Mucosa of descending colon (tissue), 3 donors: ENCODE measurements around the gene KLHL12. TPM values are rescaled to one million over a fixed set of nuclear protein-coding genes. Genes with fewer than 3 reads are reported as not detected.
A peak's percentile ranks its signal among the peaks of the same experiment; 100 is the strongest.

Source experiments
- ATAC-seq: fragments of 200-7000 bp; cut with Tn5 transposase; one replicate; pipeline ENCODE4 v1.9.1; 2020; ENCODE audit warnings: mild to moderate bottlenecking, moderate library complexity
- DNase-seq, 3 donors: peaks; one replicate each; pipeline ENCODE4 v3.0.0-alpha.2; 2020
- H3K36me3 ChIP-seq: fragments of 200-600 bp; one replicate; pipeline ENCODE4 v1.8.0; 2021; ENCODE audit warnings: low read depth, mild to moderate bottlenecking
- H3K4me1 ChIP-seq: fragments of 200-600 bp; one replicate; pipeline ENCODE4 v1.8.0; 2021; ENCODE audit warnings: low read depth, mild to moderate bottlenecking
- H3K4me3 ChIP-seq: fragments of 200-600 bp; one replicate; pipeline ENCODE4 v1.8.0; 2021; ENCODE audit warnings: mild to moderate bottlenecking
- H3K9me3 ChIP-seq: fragments of 200-600 bp; one replicate; pipeline ENCODE4 v1.8.0; 2021; ENCODE audit warnings: mild to moderate bottlenecking
- CTCF ChIP-seq: fragments of 200-600 bp; IDR thresholded peaks from one replicate; pipeline ENCODE4 v1.8.0; 2022; ENCODE audit warnings: antibody characterized with exemption, mild to moderate bottlenecking
- intact Hi-C, 2 donors: fragments of 100-400 bp; cut with DNase I in 1 of 2; cut with micrococcal nuclease in 1 of 2; formaldehyde crosslinking; loops; one replicate each; pipeline versions ENCODE4 v1.11.0 to v1.11.1; 2022; cut with DNase I, micrococcal nuclease
- total RNA-seq, 3 donors: library from RNA; stranded (reverse); fragmentation: NEBNext Ultra II Directional in 2 of 3; extraction: Animal tissue kit (Norgen Biotek cat#: 25700) in 2 of 3; gene quantifications; one replicate each; pipeline versions ENCODE4 v1.2.1 to v1.2.4, GENCODE V29; 2021 to 2023
- donor health status: DM: no; HTN: no; CAD: no; lungs with moderate emphysema.
- donor health status: DM: no; HTN: no; CAD: no.
- donor health status: DM: no; HTN: yes; CAD: no.

KLHL12 gene
- total RNA-seq, 3 donors from 2014 or later, result 26.4 to 33.4 (median 28.2) TPM

DNA sequence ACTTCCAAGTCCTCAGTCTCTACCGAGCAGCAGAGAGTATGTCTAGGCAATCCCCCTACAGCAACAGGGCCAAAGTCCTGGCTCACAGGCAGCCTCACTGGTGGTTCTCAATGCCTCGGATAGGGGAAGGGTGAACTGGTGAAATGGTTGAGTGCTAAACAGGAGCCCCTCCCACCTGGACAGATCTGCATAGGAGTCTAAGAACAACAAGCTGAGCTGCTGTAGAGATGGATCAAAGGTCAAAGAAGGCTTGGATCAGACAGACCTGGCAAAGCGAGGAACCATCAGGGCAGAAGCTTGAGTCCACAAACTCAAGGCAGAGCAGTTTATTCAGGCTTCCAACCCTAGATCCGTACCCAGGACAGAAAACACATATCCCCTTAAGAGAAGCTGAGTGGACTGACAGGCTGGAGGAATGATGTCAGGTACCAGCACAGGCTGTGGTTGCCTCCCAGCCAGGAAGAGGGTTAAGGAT is 69.9 kb downstream of the KLHL12 start:
- H3K9me3 ChIP-seq, result no peaks in the 10 kb centered on the region
- no peak overlapping the region for H3K4me3 ChIP-seq
- TF ChIP-seq CTCF, result no peak
- peaks cover 33% of the 10 kb centered on the region for H3K4me1 ChIP-seq
- no peaks in the 10 kb centered on the region for H3K36me3 ChIP-seq
- intact Hi-C loops, result no loop called here
- peak in 2 of 3 donors; percentile 55 to 70 for DNase-seq
- peak; percentile 12 for ATAC-seq

DNA sequence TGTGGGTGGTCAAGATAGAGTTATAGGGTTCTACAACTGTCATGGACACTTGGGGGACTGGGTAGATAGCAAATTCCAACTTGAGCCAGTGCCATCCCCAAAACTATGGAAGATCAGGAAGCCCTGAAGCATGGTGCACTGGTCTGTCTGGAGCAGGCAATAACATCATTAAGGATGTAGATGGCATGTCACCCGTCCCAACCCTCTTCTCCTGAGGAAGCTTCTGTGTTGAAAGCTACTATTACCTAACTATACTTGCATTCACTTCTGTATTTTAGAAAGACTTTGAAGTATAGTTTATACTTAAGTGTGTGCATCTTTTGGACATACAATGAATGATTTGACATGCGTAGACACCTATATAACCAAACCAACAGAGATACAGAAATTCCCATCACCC is 71.0 kb downstream of the KLHL12 start:
- DNase-seq (no peak), ATAC-seq (no peak)
- intact Hi-C loops, result no loop called here
- H3K4me1 ChIP-seq, result peaks cover 28% of the 10 kb centered on the region
- no peak overlapping the region for H3K4me3 ChIP-seq
- H3K36me3 ChIP-seq, result no peaks in the 10 kb centered on the region
- no peak for TF ChIP-seq CTCF
- no peaks in the 10 kb centered on the region for H3K9me3 ChIP-seq

DNA sequence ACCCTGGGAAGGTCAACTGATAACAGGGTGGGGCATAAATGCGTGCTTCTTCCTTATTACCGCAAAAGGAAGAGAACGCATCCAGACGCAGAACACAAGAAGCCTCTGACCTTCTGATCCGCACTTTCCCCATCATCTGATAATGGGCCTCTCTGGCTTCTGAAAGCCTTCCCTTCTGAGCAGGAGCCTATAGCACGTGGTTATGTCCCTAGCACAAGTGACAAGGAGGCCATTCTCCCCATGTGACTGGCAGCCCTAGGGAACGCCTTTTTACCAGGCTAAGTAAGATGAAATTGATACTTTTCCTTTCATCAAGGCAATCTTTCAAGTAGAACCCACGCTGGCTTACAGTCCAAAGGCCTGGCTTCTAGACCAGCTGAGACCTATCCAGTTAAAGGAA is 72.2 kb downstream of the KLHL12 start:
- intact Hi-C loops, result no loop called here

DNA sequence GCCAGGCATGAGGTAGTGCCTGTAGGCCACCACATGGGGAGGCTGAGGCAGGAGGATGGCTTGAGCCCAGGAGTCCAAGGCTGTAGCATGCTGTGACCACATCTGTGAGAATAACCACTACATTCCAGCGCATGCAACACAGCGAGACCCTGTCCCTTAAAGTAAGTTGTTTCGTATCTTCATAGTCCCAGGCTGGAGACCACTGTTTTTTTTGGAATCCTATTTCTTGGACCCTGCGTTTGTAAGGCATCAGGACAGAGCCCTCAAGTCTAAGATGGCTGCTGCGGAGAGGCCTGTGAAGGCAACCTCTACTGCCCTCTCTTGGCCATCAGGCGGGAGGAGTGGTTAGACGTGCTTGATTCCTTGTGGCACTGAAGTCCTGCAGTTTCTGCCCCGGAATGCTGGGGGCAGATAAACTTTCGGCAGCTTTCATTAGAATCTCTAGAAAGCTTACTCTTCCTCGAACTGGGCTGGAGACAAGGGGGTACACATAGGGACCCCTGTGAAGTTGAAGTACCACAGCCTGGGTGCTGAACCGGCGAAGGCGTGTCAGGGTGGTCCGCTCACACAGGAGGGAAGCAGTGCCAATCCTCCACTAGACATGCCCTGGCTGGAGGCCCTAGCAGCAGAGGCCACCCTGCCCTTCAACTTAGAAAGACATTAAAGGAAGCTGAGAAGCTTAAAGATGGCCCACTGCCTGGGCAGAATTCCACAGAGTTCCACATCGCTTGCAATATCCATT is 74.7 kb downstream of the KLHL12 start:
- Histone ChIP-seq H3K9me3 (no peaks in the 10 kb centered on the region), H3K4me3 (no peak overlapping the region), H3K36me3 (no peaks in the 10 kb centered on the region), H3K4me1 (peaks cover 4% of the 10 kb centered on the region)
- intact Hi-C loops, result no loop called here
- no peak for TF ChIP-seq CTCF
- DNase-seq, result peak in 2 of 3 donors; percentile 51 to 59
- peak; percentile 79 for ATAC-seq

More for the DNA sequence above, 72.2 kb downstream of the KLHL12 start:
- no peak for TF ChIP-seq CTCF
- no peaks in the 10 kb centered on the region for H3K9me3 ChIP-seq
- H3K36me3 ChIP-seq, result no peaks in the 10 kb centered on the region
- DNase-seq (no peak), ATAC-seq (no peak)
- no peak overlapping the region for H3K4me3 ChIP-seq
- peaks cover 21% of the 10 kb centered on the region for H3K4me1 ChIP-seq

GRCh38 chr1:202850593-202851362 is 76.3 kb downstream of the KLHL12 start:
- Histone ChIP-seq H3K36me3 (no peaks in the 10 kb centered on the region), H3K4me1 (peaks cover 4% of the 10 kb centered on the region), H3K4me3 (no peak overlapping the region), H3K9me3 (no peaks in the 10 kb centered on the region)
- ATAC-seq (no peak), DNase-seq (no peak)
- intact Hi-C loops, result no loop called here
- TF ChIP-seq CTCF, result no peak
